Stimulated activated CD4-positive, alpha-beta T cell treated with anti-CD3 and anti-CD28 coated beads, Interleukin-4, amount 100 ng/mL, for 24 hours (primary cell): ENCODE results near the gene RWDD3.

ENCODE experiments used
- DNase-seq: peaks from one replicate; pipeline ENCODE4 v3.0.0-alpha.2; 2020

RWDD3 gene

DNA sequence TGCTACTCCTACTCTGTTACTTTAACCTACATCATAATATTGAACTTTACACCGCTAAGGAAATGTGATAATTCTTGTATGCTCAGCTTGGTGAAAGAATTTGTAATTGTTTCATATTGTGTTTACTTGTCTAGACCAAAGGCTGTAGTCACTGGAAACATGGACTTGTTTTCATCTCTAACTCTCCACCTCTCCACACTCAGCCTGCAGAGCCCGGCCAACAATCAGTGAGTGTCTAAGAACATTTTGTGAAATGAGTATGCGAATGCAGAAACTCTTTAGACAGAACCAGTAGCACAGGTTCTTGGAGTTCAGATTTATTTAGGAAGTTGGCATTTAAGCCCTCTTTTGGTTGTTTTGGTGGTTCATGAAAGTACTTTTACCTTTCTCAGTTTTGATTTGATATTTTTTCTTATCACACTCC lies 3.2 kb upstream of the RWDD3 start:
- no peak for DNase-seq

DNA sequence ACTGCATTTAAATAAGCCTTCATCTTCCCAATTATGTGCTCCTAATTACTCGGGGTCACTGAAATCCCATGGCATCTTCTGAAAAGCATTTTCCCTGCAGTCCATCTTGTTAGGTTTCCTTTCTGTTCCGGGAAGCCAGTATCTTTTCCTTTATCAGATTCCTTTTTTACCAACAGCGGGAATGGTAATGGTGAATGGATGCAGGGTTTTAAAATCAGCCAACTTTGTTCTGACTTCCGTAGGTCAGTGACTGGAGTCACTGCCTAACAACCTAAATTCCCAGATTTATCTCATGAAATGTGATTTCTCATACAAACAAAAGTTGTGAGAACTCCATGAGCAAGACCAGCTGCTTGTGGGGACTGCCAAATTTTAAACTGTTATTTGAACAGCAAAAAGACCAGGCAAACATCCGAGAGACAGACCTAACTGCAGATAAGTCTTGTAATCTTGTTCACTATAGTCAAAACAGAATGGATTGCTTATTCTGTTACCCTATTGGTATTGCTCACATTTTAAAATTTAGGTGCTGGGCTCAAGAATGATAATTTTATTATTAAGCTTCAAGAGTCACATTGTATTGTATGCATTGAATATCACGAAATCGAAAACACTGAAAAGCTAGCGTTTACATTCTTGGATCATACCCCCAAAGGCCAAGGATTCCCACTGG lies 1.2 kb upstream of the RWDD3 start:
- no peak for DNase-seq

DNA sequence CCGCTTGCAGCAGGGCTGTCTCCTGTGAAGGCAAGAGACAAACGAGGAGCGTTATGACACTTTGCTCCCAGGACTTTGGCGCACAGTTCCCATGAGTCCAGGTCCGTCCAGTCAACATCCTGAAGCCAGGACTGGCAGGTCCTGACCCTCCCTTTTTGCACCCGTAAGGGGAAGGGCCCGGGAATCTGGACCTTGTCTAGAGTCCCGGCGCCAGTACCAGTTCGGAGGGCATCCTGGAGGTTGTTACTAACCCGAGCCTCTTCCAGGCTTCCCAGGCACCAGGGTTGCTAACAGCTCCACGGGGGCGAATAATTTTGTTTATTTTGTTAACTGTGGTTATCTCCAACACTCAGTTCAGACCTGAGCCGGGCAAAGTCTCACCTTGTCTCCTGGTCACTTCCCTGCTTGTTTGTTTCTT lies 682 bp upstream of the RWDD3 start:
- DNase-seq = no peak

DNA sequence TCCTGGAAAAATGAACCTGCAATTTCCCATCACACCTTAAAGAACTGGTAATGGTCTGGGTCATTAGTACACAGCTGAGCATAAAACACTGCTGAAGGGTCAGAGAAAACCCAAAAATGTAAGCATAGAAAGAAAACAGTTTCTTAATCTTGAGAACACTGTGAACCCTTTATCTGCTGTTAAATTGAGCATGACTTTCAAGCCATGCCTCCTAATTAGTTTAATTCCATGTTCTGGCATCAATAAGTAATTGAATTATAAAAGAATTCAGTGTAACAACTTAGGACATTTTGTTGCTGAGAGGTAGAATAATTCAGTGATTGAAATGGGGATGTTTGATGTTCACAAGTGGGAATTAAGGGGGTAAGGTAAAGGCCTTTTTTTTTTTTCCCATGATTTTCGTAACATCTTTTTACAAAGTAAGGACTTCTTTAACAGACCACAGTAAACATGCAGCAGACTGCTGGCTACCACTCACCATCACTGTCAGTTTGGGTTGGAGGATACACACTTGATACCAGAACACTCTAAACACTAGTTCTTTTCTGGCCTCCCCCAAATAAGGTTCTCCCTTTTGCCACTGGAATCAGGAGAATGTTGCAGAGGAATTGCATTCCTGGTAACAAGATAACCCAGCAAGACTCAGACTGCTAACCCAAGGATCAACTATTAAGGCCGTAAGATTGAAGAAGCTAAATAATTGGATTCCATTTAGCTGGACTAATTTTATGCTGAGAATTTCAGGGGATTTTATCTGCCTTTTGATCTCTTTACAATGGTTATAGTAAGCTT lies 3.0 kb downstream of the RWDD3 start:
- DNase-seq = no peak

DNA sequence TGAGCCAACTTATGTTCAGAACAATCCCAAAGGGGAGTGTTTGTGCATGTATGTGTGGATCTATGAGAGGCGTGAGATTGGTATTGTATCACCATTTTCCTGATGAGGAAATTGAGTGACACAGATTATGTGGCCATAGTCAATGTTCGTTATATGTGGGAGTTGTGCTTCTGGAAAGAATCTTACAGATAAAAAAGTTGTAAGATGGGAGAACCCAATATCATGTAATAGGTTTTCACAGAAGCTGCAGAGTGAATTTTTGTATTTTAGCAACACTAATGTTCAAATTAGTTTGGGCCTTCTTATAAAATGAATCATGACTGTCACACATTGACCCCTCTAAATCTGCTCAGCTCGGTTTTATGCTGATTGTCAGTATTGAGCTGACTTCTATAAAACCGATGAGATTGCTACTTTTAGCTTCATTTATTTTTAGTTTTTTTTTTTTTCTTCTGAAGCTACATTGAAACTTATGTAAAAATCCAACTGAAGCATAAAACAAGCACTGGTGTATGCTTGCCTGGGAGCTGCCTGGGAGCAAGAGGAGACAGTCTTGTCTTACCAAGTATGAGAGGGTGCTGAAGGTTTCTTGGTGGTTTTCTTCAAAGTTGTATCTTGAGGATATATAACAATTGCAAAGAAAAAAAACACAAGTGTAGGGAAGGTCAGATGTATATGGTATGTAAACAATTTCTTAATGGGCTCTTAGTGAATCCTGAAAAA lies 4.1 kb downstream of the RWDD3 start:
- no peak for DNase-seq

DNA sequence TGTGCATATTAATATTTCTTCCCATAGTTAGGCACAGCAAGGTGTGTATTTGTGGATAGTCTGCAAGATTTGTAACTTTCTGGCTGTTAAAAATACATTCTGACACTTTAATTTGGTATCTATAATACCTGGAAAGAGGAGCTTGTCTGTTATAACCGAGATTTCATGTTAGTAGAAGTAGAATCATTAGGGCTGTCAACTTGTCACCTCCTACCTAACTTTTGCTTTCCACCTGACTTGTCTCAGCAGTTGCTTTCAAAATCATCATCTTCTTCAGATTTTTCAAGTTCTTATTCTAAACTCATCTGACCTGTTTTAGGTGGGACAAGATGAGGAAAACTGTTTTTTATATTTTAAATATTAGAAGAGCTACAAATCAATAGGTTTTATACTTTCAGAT lies 11.0 kb downstream of the RWDD3 start:
- DNase-seq = no peak

DNA sequence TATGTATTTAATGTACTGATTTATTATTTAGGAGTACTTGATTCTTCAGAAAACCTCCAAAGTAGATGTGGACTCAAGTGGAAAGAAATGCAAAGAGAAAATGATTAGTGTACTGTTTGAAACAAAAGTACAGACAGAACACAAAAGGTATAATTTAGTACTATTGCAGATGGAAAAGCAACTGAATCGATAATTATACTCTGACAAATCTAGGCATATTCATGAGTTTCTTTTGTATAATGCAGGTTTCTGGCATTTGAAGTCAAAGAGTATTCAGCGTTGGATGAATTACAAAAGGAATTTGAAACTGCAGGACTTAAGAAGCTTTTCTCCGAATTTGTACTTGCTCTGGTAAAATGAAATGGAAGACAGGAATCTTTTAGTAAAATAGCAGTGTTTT lies 12.5 kb downstream of the RWDD3 start:
- no peak for DNase-seq

DNA sequence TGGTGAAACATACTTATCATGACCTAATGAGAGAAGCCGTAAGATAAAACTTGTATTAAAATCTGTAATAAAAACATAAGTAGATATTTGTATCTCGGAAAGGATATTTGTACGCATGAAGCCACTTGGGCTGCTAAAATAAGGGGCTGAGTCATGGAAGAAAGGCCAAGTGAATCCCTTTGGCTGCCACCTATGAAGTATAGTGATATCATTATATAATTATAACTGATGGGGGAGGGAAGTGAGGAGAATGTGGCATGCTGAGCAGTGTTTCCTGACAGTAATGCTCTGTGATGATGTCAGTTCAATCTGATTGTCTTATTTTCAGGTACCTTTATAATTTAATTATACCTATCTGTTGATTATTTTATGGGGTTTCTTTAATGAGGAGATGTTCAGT lies 13.6 kb downstream of the RWDD3 start:
- no peak for DNase-seq

DNA sequence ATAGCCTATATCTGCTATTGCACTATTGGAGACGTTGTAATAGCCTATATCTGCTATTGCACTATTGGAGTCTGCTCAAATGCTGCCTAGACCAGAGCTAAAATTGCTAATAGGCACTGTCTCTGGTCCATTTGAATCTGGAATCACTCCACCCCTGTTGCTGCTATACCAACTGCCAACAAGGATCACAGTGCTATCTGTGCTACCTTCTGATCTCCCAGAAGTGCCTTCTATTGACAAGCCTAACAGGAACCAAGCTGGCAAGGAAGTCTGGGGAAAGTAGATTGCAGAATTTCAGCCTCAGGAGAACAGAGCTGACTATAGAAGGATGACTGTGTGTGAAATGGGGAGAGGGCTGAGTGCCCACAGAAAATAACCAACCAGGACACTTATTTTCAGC lies 15.9 kb downstream of the RWDD3 start:
- DNase-seq = no peak

DNA sequence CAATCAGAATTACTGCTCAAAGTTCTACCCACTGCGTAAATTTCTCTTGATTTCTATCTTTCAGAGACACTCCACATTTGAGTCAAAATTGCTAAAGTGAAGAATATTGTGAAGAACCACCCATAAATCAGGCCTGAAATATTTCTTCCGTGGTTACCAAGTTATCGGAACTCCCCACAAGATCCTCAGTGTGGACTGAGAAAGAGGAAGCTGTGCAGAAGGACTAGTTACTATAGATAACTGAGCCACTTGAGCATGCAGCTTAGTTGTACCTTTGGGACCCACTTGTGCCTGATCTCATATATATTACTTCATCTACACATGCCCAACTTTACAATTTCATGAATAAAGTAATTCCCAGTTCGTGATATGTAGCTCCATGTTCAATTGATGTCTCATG lies 18.4 kb downstream of the RWDD3 start:
- DNase-seq = no peak

DNA sequence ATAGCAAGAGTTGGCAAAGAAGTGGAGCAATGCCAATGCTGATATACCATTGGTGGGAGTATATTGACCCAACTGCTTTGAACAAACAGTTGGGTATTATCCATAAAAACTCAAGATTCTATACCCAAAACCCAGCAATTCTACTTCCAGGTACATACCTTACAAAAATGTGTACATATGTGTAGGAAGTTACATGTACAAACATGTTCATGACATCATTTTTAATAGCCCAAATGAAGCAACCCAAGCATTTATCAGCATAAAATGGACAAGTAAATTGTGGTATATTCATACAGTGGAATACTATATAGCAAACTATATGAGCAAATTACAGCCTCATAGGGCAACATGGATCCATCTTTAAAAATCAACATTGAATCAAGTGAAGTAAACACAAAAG lies 20.9 kb downstream of the RWDD3 start:
- no peak for DNase-seq

DNA sequence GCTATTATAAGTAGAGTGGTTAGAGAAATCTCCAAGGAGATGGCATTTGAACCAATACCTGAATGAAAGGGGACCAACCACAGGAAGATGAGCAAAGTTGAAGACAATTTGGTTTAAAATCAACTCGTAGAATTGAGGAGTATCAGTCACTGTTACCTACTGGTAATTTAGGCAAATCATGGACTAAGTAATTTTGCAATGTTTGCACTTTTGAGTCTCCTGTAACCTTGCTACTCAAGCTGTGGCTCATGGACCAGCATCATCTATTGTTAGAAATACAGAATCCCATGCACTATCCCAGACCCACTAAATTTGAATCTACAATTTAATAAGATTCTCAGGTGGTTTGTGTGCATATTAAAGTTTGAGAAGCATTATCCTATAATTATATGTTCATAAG lies 21.8 kb downstream of the RWDD3 start:
- DNase-seq = no peak

DNA sequence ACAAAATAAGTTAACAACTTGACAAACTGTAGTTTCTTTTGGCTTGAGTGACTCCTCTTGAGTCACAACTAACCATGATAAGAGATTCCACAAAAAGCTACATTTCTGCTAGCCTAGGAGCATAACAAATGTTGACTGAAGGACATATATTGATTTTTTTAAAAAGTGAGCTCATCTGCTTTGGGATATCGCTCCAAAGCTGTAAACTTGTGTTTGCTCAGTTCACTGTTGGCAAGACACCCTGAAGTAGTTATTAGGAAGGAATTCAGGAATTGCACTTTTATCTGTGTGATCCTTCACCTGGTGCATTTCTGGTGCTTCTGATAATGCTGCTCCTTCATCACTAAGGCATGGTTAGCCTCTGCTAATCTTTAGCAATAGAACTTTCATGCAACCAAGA lies 23.7 kb downstream of the RWDD3 start:
- no peak for DNase-seq

DNA sequence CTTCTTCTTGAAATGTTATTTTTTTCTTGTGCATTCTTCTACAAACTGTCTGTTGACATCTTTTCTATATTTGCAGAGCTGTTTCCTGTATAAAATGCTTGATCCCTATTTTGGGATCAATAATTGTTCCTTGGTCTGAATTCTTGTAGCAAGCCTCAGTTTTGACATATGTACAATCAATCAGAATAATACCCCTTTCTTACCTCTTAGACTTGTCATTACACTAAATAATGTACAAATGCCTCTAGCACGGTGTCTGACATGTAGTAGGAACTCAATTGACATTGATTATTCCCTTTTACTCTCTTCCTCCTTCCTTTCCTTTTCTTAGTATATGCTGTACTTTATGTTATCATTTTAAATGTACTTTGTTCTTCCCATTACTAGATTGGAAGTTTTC lies 25.2 kb downstream of the RWDD3 start:
- DNase-seq = no peak

DNA sequence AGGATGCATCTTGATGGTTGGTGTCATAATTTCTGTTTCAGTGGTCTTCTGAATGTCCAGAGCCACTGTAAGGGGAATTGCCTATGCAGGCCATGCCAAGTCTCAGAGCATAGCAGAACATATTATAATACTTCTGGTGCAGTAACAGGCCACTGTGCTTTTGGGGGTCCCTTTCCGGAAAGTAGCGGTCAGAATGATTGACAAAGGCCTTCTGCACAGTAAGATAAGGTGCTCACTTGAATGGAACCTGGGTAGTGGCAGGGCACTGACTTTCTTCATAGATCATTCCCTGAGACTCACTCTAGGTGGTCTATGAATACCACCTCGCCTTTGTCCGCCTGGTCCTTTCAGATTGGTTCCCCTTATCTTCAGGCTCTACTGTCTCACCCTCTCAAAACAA lies 28.9 kb downstream of the RWDD3 start:
- no peak for DNase-seq

DNA sequence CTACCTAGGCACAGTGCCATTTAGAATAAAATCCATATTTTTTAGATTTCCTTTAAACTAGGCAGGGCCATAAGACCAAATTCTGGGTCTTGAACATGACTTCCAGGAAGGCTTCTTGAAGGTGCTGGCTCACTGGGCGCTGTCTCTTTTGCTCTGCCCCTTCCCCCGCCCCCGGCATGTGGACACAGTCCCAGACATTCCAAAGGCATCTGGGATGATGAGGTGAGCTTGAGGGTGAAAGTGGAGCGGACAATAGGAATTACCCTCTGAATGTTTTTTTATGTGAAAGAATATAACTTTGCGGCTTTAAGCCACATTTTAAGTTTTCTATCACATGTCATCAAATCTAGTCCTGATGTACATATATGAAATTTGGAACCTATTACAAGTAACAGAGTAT lies 29.4 kb downstream of the RWDD3 start:
- DNase-seq = no peak

DNA sequence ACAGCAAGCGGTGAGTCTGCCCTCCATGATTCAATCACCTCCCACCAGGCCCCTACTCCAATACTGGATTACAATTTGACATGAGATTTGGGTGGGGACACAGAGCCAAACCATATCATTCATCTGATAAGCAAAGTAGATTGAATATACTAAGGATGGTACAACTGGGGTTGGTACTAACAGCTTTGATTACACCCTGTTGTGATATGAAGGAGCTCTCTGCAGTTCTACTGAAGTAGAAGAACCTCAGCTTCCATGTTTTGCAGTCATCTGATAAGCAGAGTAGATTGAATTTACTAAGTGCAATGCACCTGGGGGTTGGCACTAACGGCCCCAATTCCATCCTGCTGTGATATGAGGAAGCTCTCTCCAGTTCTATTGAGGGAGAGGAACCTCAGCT lies 31.1 kb downstream of the RWDD3 start:
- no peak for DNase-seq

DNA sequence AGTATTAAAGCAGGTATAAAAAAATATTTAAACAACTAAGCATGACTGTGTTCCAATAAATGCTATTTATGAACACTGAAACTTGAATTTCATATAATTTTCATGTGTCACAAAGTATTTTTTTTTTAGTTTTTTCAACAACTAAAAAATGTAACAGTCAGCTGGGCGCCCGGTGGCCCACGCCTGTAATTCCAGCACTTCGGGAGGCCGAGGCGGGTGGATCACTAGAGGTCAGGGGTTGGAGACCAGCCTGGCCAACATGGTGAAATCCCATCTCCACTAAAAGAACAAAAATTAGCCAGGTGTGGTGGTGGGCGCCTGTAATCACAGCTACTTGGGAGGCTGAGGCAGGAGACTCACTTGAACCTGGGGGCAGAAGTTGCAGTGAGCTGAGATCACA lies 42.4 kb downstream of the RWDD3 start:
- DNase-seq = no peak

DNA sequence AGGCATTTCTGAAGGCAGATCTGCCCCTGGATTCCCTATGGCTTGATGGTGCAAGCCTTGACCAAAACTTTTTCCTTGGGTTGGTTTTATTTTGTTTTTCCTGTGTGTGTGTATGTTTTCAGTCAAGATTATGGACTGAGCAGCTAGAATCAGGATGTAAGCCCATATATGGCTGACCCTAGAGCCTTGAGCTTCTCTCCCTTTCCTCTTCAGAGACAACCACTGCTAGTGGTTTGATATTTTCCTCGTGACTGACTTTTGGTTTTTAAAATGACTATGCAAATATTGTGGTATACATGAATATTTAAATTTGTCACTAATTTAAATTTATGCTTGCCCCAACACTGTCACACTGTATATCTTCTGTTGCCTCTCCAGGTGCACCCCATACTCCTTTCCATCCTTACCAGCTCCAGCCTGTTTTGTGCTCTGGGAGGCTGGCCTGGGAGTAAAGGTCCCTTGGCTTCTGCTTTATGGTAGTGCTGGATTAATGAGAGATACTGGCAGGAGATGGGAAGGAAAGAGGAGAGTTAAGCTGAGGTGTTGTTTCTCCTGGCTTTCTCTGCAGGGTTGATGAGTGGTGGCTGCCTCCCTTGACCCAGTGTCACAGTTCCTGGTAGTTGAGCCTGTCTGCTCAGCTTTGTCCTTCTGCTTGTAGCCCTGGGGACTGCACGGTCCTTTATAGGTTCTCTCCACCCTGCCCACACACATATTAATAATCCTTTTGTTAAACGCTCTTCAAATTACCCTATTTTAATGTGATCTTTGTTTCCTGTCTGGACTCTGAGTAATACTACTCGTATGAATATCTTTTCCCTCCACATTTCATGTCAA lies 44.4 kb downstream of the RWDD3 start:
- DNase-seq = no peak

DNA sequence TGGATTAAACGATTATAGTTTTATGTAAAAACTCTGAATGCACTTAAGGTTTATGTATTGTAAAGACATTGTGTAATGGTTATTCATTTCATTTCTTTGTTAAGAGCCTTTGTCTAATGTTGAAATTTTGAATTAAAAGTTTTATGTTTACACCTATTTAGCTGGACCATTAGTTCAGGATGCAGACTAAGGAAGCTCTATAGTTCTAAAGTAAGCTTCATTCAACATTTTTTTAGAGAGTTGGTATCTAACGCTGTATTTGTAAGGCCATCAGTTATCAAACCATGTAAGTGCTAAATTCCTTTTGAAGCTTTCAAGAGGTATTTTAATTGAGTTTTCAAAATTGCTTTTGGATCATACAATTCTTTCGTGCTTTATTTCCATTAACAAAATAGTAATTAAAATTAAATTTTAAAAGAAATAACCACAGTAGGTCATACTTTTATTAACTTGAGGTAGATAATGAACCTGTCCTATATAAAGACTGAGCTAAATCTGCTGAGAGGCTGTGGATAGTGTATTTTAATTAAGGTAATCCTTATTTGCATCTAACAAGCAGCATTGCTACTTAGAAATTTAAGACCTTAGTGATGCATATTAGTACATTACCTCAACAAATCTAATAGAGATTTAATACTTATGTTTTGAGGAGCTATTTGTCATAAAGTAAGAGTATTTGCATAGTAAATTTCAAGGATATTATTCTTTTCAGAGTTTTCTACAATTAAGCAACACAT lies 47.9 kb downstream of the RWDD3 start:
- no peak for DNase-seq

DNA sequence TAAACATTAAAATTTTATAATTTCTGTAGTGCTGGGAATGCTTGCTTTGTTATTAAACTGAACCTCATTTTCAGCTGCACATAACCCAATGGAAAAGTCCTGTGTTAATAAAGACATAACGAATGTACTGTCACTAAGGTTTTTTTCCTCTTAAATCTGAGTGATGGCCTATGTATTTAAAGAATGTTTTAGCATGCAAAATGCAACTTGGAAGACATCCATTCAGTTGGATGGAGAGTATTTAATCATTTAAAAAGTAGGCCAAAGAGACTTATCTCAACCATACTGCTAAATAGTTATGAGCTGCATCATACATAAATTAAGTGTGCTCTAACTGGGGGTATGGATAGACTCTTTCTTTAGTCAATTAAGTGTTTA lies 48.5 kb downstream of the RWDD3 start:
- no peak for DNase-seq

DNA sequence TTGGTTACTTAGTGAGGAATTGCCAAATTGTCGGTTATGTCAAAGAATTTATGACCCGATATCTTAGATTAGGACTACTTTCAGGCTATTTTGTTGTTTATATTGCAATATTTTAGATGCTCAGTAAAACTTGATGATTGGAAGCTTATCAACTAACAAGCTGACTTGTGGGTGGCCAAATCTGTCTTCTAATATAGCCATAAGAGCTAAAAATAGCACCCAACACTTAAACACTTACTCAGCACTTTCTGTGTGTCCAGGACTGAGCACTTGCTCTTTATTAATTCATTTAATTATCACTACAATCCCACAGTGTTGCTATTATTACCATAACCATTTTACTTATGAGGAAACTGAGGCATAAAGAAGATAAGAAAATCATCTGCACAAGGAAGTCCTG lies 50.4 kb downstream of the RWDD3 start:
- DNase-seq = no peak

DNA sequence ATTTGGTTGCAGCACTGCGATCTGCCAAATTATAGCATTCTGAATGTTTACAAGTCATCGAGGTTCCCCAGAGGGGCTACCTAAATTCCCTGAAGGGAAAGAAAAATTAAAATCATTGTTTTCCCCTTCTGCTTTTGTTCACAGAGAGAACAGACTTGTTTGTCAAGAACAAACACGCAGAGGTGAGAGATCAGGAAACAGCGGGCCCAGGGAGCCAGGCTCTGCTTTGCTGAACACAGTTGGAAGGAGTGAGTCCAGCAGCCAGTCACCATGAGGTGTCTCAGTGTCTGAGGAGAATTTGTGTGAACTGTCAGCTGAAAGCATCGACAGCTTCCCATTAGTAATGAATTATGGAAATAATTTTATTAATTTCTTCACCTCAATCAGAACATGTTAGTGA lies 52.5 kb downstream of the RWDD3 start:
- DNase-seq = no peak
